ENCODE measurements around the gene AMN1. TPM values are rescaled to one million over a fixed set of nuclear protein-coding genes. Genes with fewer than 3 reads are reported as not detected.

AMN1 gene
- total RNA-seq, 1 donor from 2014 or later = 0.75 TPM

DNA sequence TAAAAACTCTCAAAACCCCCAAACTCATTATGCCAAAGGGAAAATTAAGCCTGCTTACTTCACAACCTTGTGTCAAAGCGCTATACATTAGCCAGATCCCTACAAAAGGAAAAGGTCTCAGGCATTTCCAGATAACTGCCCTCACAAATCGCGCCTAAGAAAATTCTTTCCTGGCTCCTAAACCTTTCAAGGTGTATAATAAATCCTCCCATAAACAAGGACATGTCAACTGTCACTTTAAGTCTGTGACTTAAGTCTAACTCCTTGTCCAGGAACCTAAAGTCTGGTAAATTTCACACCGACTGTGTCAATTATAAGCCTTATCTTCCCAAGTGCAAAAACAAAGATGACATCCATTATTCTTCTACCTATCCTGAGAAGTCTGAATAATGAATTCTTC is 73.6 kb downstream of the AMN1 start:
- Histone ChIP-seq H3K27me3 (no peaks in the 10 kb centered on the region), H3K4me3 (no peak overlapping the region), H3K36me3 (no peaks in the 10 kb centered on the region), H3K27ac (no peak overlapping the region), H3K9me3 (no peaks in the 10 kb centered on the region), H3K4me1 (peaks cover 0 to 3% of the 10 kb centered on the region in 2 donors)
- no peak for DNase-seq (ENCODE audit: low spot score in 2 of 2)
- intact Hi-C loops (cut with DNase I) = loop anchor here (5.0 kb wide), 1 partner anchor 452 kb away; the partner anchor contains the start of gene BICD1
- TF ChIP-seq, protein P1, sequence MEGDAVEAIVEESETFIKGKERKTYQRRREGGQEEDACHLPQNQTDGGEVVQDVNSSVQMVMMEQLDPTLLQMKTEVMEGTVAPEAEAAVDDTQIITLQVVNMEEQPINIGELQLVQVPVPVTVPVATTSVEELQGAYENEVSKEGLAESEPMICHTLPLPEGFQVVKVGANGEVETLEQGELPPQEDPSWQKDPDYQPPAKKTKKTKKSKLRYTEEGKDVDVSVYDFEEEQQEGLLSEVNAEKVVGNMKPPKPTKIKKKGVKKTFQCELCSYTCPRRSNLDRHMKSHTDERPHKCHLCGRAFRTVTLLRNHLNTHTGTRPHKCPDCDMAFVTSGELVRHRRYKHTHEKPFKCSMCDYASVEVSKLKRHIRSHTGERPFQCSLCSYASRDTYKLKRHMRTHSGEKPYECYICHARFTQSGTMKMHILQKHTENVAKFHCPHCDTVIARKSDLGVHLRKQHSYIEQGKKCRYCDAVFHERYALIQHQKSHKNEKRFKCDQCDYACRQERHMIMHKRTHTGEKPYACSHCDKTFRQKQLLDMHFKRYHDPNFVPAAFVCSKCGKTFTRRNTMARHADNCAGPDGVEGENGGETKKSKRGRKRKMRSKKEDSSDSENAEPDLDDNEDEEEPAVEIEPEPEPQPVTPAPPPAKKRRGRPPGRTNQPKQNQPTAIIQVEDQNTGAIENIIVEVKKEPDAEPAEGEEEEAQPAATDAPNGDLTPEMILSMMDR (IDR thresholded peaks at IDR 0.05) = no peak

GRCh38 chr12:31651893-31652521 is 76.8 kb downstream of the AMN1 start:
- H3K4me1 ChIP-seq = no peaks in the 10 kb centered on the region
- no peaks in the 10 kb centered on the region for H3K9me3 ChIP-seq
- no peak overlapping the region for H3K4me3 ChIP-seq
- H3K27me3 ChIP-seq = no peaks in the 10 kb centered on the region
- no peak overlapping the region for H3K27ac ChIP-seq
- H3K36me3 ChIP-seq = no peaks in the 10 kb centered on the region
- no peak for DNase-seq (ENCODE audit: low spot score in 2 of 2)
- intact Hi-C loops (cut with DNase I) = loop anchor here (2.0 kb wide), 1 partner anchor 653 kb away; no protein-coding TSS in a partner anchor
- TF ChIP-seq, protein P1 (IDR thresholded peaks at IDR 0.05) = no peak

DNA sequence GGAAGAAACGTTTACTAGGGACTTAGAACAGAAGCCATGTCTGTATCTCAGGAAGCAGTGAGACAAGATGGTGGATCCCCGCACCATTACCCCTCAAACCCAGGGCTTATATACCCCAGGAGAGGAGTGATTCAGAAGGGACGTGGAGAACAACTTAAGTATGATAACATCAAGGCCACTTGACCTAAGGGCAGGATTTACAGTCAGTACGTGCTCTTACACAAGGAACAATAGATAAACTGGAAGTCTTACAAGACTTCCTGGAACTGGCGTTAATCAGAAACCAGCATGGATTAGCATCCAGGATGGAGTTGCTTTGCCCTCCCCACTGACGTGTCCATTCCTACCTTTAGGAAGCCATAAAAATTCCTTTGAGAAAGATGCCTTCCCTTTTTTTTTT is 77.9 kb downstream of the AMN1 start:
- Histone ChIP-seq H3K4me3 (no peak overlapping the region), H3K27ac (no peak overlapping the region), H3K27me3 (no peaks in the 10 kb centered on the region), H3K4me1 (no peaks in the 10 kb centered on the region), H3K36me3 (no peaks in the 10 kb centered on the region), H3K9me3 (no peaks in the 10 kb centered on the region)
- intact Hi-C loops (cut with DNase I) = no loop called here
- TF ChIP-seq, protein P1 (IDR thresholded peaks at IDR 0.05) = no peak
- no peak for DNase-seq (ENCODE audit: low spot score in 2 of 2)

DNA sequence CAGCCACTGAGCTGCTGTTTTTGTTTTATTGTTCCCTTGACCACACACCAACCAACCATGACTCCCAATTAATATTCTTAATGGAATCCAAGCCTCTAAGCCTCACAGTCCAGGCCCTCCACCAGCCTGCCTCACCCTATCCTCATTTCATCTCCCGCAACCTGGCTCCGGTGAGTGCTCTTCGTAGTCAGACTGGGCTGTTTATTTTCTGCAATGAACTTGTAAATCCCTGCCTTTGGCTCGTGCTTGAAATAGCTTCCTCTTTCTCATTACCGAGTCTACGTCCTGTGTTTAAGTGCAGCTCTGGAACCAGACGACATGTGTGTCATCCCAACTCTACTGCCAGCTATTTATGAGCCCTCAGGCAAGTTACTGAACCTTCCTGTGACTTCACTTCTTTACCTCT is 81.7 kb downstream of the AMN1 start:
- no peaks in the 10 kb centered on the region for H3K9me3 ChIP-seq
- intact Hi-C loops (cut with DNase I) = no loop called here
- no peak for DNase-seq (ENCODE audit: low spot score in 2 of 2)
- H3K36me3 ChIP-seq = no peaks in the 10 kb centered on the region
- H3K4me1 ChIP-seq = no peaks in the 10 kb centered on the region
- TF ChIP-seq, protein P1 (IDR thresholded peaks at IDR 0.05) = no peak
- H3K4me3 ChIP-seq = no peak overlapping the region
- H3K27ac ChIP-seq = no peak overlapping the region
- H3K27me3 ChIP-seq = no peaks in the 10 kb centered on the region

- intact Hi-C loops (cut with DNase I) = no loop called here
- no peak overlapping the region for H3K4me3 ChIP-seq
- no peak overlapping the region for H3K27ac ChIP-seq
- no peaks in the 10 kb centered on the region for H3K4me1 ChIP-seq
- H3K27me3 ChIP-seq = no peaks in the 10 kb centered on the region
- TF ChIP-seq, protein P1 (IDR thresholded peaks at IDR 0.05) = no peak
- H3K9me3 ChIP-seq = no peaks in the 10 kb centered on the region
- no peak for DNase-seq (ENCODE audit: low spot score in 2 of 2)
- H3K36me3 ChIP-seq = no peaks in the 10 kb centered on the region
Measured at GRCh38 chr12:31645924-31646323, 82.9 kb downstream of the AMN1 start.

- H3K27ac ChIP-seq = no peak overlapping the region
- TF ChIP-seq, protein P1 (IDR thresholded peaks at IDR 0.05) = no peak
- DNase-seq (ENCODE audit: low spot score in 2 of 2) = no peak
- no peaks in the 10 kb centered on the region for H3K4me1 ChIP-seq
- intact Hi-C loops (cut with DNase I) = no loop called here
- no peak overlapping the region for H3K4me3 ChIP-seq
- no peaks in the 10 kb centered on the region for H3K36me3 ChIP-seq
- no peaks in the 10 kb centered on the region for H3K9me3 ChIP-seq
- H3K27me3 ChIP-seq = no peaks in the 10 kb centered on the region
Measured at GRCh38 chr12:31644536-31644935, 84.3 kb downstream of the AMN1 start.
